ENCODE results near the gene SUSD2. TPM values are rescaled to one million over a fixed set of nuclear protein-coding genes. Genes with fewer than 3 reads are reported as not detected.

Gene SUSD2
- polyA plus RNA-seq, 1 donor (not counting 4 experiments of a cell fraction or from before 2014, with no cell fraction given) = 0.01 TPM

DNA sequence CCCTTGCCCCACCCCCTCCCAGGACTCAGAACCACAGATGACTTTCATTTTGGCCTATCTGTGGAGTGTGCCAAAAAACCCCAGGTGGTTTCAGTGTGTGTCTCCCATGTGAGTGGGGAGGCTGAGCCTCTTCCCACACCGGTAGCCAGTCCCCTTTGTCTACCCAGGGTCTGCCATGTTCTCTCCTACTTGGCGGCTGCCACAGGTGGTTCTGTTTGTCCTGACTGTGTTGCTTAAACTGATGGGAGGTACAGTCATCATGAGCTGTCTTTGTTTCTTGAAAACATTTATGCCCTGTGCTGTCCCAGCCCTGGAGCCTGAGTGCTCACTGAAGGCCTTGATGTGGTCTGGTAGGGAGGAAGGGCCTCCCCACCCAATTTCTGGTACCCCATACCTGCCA lies 39.7 kb upstream of the SUSD2 start:
- dilution Hi-C loops (cut with MboI; ENCODE audit: extremely low pct_ligation_motif_present, low sequenced_read_pairs) = no loop called here
- H3K4me1 ChIP-seq (ENCODE audit: control insufficient read depth, extremely low read depth, insufficient read depth, low read length) = peaks cover 11% of the 10 kb centered on the region
- TF ChIP-seq, protein P1, sequence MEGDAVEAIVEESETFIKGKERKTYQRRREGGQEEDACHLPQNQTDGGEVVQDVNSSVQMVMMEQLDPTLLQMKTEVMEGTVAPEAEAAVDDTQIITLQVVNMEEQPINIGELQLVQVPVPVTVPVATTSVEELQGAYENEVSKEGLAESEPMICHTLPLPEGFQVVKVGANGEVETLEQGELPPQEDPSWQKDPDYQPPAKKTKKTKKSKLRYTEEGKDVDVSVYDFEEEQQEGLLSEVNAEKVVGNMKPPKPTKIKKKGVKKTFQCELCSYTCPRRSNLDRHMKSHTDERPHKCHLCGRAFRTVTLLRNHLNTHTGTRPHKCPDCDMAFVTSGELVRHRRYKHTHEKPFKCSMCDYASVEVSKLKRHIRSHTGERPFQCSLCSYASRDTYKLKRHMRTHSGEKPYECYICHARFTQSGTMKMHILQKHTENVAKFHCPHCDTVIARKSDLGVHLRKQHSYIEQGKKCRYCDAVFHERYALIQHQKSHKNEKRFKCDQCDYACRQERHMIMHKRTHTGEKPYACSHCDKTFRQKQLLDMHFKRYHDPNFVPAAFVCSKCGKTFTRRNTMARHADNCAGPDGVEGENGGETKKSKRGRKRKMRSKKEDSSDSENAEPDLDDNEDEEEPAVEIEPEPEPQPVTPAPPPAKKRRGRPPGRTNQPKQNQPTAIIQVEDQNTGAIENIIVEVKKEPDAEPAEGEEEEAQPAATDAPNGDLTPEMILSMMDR (optimal IDR thresholded peaks at IDR 0.05 in 1 of 3, IDR thresholded peaks at IDR 0.05 in 1 of 3, conservative IDR thresholded peaks at IDR 0.05 in 1 of 3; ENCODE audit: extremely low read depth in 1 of 3, insufficient read depth in 2 of 3, low read length in 3 of 3) = no peak
- TF ChIP-seq EZH2 (IDR thresholded peaks at IDR 0.05; ENCODE audit: low read length) = no peak
- DNase-seq (ENCODE audit: low read depth, low spot score) (no peak), FAIRE-seq (no peak)
- no peaks in the 10 kb centered on the region for H3K79me2 ChIP-seq (ENCODE audit: control insufficient read depth, insufficient read depth, low read length)
- no peak overlapping the region for H3K9ac ChIP-seq (ENCODE audit: control insufficient read depth, extremely low read depth, insufficient read depth, low read length)
- H3K9me1 ChIP-seq (ENCODE audit: control insufficient read depth, extremely low read depth, insufficient read depth, low read length) = peaks cover 5% of the 10 kb centered on the region
- peaks cover 7% of the 10 kb centered on the region for H4K20me1 ChIP-seq (ENCODE audit: control insufficient read depth, extremely low read depth, insufficient read depth, low read length)
- peaks cover 0 to 1% of the 10 kb centered on the region in 2 experiments for H3K36me3 ChIP-seq (ENCODE audit: control insufficient read depth in 2 of 2, extremely low read depth in 1 of 2, insufficient read depth in 2 of 2, low read length in 2 of 2)
- no peak overlapping the region for H3K4me3 ChIP-seq (ENCODE audit: control insufficient read depth in 2 of 3, extremely low read depth in 1 of 3, insufficient read depth in 2 of 3, low read depth in 1 of 3, low read length in 3 of 3)
- no peak overlapping the region for H3K4me2 ChIP-seq (ENCODE audit: control insufficient read depth, extremely low read depth, insufficient read depth, low read depth, low read length)
- no peak overlapping the region for H3K27ac ChIP-seq (ENCODE audit: control insufficient read depth, insufficient read depth, low read length)
- H2AFZ ChIP-seq (ENCODE audit: control insufficient read depth, low read length) = no peak overlapping the region
- H3K9me3 ChIP-seq (ENCODE audit: control insufficient read depth, low read depth, low read length) = no peaks in the 10 kb centered on the region
- no peaks in the 10 kb centered on the region for H3K27me3 ChIP-seq (ENCODE audit: control insufficient read depth, extremely low read depth, insufficient read depth, low read length)

DNA sequence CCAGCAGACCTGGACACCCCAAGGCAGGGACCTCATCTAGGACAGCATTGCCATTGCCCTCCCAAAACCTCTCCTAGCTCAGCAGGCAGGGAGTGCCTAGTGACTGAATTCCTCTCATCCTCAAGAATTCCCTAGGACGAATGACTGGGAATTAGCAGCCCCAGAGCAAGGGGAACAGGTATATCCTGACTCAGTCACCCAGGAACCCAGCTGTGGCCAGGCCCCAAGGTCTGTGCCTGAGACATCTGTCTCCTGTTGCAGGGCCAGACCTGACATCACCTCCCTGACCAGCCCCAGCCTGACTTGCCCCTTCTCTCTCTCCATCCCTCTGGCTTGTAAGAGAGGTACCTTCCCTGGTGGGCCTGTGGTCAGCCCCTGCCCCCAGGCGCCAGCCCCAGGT lies 39.0 kb upstream of the SUSD2 start:
- H2AFZ ChIP-seq (ENCODE audit: control insufficient read depth, low read length) = no peak overlapping the region
- no peaks in the 10 kb centered on the region for H3K27me3 ChIP-seq (ENCODE audit: control insufficient read depth, extremely low read depth, insufficient read depth, low read length)
- no peak overlapping the region for H3K27ac ChIP-seq (ENCODE audit: control insufficient read depth, insufficient read depth, low read length)
- peaks cover 7% of the 10 kb centered on the region for H4K20me1 ChIP-seq (ENCODE audit: control insufficient read depth, extremely low read depth, insufficient read depth, low read length)
- H3K9me1 ChIP-seq (ENCODE audit: control insufficient read depth, extremely low read depth, insufficient read depth, low read length) = peaks cover 5% of the 10 kb centered on the region
- dilution Hi-C loops (cut with MboI; ENCODE audit: extremely low pct_ligation_motif_present, low sequenced_read_pairs) = no loop called here
- H3K4me2 ChIP-seq (ENCODE audit: control insufficient read depth, extremely low read depth, insufficient read depth, low read depth, low read length) = no peak overlapping the region
- TF ChIP-seq, protein P1 (optimal IDR thresholded peaks at IDR 0.05 in 1 of 3, IDR thresholded peaks at IDR 0.05 in 1 of 3, conservative IDR thresholded peaks at IDR 0.05 in 1 of 3; ENCODE audit: extremely low read depth in 1 of 3, insufficient read depth in 2 of 3, low read length in 3 of 3) = no peak
- no peak for TF ChIP-seq EZH2 (IDR thresholded peaks at IDR 0.05; ENCODE audit: low read length)
- H3K79me2 ChIP-seq (ENCODE audit: control insufficient read depth, insufficient read depth, low read length) = no peaks in the 10 kb centered on the region
- DNase-seq (ENCODE audit: low read depth, low spot score) (no peak), FAIRE-seq (peak; percentile 32)
- H3K36me3 ChIP-seq (ENCODE audit: control insufficient read depth in 2 of 2, extremely low read depth in 1 of 2, insufficient read depth in 2 of 2, low read length in 2 of 2) = peaks cover 0 to 1% of the 10 kb centered on the region in 2 experiments
- no peak overlapping the region for H3K4me3 ChIP-seq (ENCODE audit: control insufficient read depth in 2 of 3, extremely low read depth in 1 of 3, insufficient read depth in 2 of 3, low read depth in 1 of 3, low read length in 3 of 3)
- H3K9ac ChIP-seq (ENCODE audit: control insufficient read depth, extremely low read depth, insufficient read depth, low read length) = no peak overlapping the region
- no peaks in the 10 kb centered on the region for H3K9me3 ChIP-seq (ENCODE audit: control insufficient read depth, low read depth, low read length)
- peaks cover 11% of the 10 kb centered on the region for H3K4me1 ChIP-seq (ENCODE audit: control insufficient read depth, extremely low read depth, insufficient read depth, low read length)

All from keratinocyte (primary cell).